GM12875 (cell line): ENCODE data around the gene MFGE8.

Experiments
- H3K4me3 ChIP-seq: one replicate; pipeline ENCODE4 v1.5.1; 2011; ENCODE audit warnings: low read depth, low read length, control low read depth
- TF ChIP-seq, protein P1 (sequence below): IDR thresholded peaks from 2 replicates; pipeline ENCODE4 v1.5.1; 2011; ENCODE audit warnings: low read depth, mild to moderate bottlenecking, control low read depth, inconsistent platforms, low read length, moderate library complexity, borderline replicate concordance; ENCODE audit not compliant: insufficient read depth

Gene MFGE8

DNA sequence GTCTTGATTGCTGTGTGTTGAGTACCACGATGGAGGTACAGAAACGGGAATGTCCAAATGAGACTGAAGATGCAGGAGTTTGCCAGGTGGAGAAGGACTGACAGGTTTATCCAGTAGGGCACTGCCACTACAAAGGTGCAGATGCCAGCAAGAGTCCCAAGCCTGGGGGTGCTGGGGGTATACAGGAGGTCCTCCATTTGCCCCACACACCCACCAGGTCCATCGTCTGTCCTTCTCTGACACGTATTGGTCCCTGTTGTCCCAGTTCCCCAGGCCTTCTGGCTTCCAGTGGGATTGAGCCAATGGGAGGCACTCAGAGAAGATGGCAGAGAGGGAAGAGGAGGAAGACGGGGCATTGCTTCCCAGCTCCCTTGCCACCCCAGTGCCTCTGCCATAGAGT is 24.5 kb downstream of the MFGE8 start:
- H3K4me3 ChIP-seq: no peak overlapping the region
- TF ChIP-seq, protein P1, sequence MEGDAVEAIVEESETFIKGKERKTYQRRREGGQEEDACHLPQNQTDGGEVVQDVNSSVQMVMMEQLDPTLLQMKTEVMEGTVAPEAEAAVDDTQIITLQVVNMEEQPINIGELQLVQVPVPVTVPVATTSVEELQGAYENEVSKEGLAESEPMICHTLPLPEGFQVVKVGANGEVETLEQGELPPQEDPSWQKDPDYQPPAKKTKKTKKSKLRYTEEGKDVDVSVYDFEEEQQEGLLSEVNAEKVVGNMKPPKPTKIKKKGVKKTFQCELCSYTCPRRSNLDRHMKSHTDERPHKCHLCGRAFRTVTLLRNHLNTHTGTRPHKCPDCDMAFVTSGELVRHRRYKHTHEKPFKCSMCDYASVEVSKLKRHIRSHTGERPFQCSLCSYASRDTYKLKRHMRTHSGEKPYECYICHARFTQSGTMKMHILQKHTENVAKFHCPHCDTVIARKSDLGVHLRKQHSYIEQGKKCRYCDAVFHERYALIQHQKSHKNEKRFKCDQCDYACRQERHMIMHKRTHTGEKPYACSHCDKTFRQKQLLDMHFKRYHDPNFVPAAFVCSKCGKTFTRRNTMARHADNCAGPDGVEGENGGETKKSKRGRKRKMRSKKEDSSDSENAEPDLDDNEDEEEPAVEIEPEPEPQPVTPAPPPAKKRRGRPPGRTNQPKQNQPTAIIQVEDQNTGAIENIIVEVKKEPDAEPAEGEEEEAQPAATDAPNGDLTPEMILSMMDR: no peak

DNA sequence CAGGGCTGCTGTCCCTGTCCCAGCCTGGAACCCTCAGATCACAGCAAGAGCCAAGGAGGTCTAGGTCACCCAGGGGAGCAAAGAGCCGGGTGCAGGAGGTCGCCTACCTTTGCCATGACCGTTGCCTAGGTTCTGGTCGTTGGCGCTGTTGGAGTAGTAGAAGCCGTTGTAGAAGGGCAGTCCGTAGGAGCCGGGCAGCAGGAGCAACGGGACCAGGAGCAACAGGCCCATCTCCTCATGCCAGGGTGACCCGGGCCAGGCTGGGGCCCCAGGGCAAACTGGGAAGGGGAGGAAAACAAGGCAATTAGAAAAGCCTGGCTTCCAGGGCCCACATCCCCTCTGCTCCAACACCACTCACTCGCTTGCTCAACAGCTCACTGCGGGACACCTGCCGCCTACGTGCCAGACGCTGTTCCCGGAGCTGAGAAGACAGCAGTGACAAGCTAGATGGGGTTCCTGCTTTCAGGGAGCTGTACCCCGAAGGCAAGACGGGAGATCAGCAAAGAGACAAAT is 26.1 kb downstream of the MFGE8 start:
- TF ChIP-seq, protein P1: no peak
- H3K4me3 ChIP-seq: no peak overlapping the region

GRCh38 chr15:88882785-88883184 is 30.4 kb downstream of the MFGE8 start:
- H3K4me3 ChIP-seq: no peak overlapping the region
- TF ChIP-seq, protein P1: no peak

GRCh38 chr15:88881775-88882174 is 31.4 kb downstream of the MFGE8 start:
- no peak overlapping the region for H3K4me3 ChIP-seq
- TF ChIP-seq, protein P1: no peak

GRCh38 chr15:88880944-88881740 is 32.0 kb downstream of the MFGE8 start:
- TF ChIP-seq, protein P1: no peak
- no peak overlapping the region for H3K4me3 ChIP-seq

- no peak overlapping the region for H3K4me3 ChIP-seq
- TF ChIP-seq, protein P1: peak; percentile 79
Observed at GRCh38 chr15:88878720-88879184, 34.4 kb downstream of the MFGE8 start.

DNA sequence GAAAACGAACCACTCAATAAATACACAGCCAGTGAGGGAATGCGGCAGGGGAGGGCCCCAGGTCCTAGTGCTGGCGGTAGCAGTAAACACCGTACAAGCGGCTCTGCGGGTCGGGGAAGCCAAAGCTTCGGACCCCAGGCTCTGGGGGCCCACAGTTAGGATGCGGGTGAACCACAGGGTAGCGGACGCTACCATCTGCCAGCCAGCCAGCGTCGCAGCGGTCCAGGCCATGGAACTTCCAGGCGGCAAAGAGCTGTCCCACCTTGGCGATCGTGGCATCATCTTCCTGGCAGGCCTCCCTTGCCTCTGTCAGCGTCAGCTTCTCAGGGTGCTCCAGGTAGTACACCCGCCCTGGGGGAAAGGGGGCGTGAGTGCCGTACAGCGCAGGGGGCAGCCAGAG is 35.3 kb downstream of the MFGE8 start:
- no peak overlapping the region for H3K4me3 ChIP-seq
- TF ChIP-seq, protein P1: no peak
